Neural cell (in vitro differentiated cells): ENCODE data around the gene PLPP1. TPM values are rescaled to one million over a fixed set of nuclear protein-coding genes. Genes with fewer than 3 reads are reported as not detected.

Source experiments
- H2AFZ ChIP-seq: fragments of 200-600, 300-800 bp; sonication (generic), shearing (Covaris generic); 2 replicates; pipeline ENCODE4 v1.6.0; 2014; ENCODE audit warnings: low read depth, mild to moderate bottlenecking, antibody characterized with exemption, low read length, moderate library complexity
- H3F3A ChIP-seq: fragments of 200-600 bp; shearing (Covaris generic); 2 replicates; pipeline ENCODE4 v1.6.1; 2016; ENCODE audit warnings: mild to moderate bottlenecking, moderate library complexity, mixed read lengths, antibody characterized with exemption, low read length; ENCODE audit not compliant: insufficient read depth, poor library complexity, severe bottlenecking
- H3K27ac ChIP-seq: fragments of 200-600, 300-800 bp; sonication (generic), shearing (Covaris generic); 2 replicates; pipeline ENCODE4 v1.5.1; 2014; ENCODE audit warnings: mild to moderate bottlenecking, low read length, moderate library complexity
- H3K27me3 ChIP-seq: fragments of 300-800, 200-600 bp; sonication (generic), shearing (Covaris generic); 2 replicates; pipeline ENCODE4 v1.6.0; 2014; ENCODE audit warnings: mild to moderate bottlenecking, low read depth, low read length, moderate library complexity; ENCODE audit not compliant: insufficient read depth
- H3K36me3 ChIP-seq: fragments of 300-800, 200-600 bp; sonication (generic), shearing (Covaris generic); 2 replicates; pipeline ENCODE4 v1.5.1; 2014; ENCODE audit warnings: mild to moderate bottlenecking, antibody characterized with exemption, low read length, moderate library complexity; ENCODE audit not compliant: insufficient read depth
- H3K4me2 ChIP-seq: fragments of 300-800, 200-600 bp; sonication (generic), shearing (Covaris generic); 2 replicates; pipeline ENCODE4 v1.6.0; 2014; ENCODE audit warnings: mild to moderate bottlenecking, low read length
- H3K4me3 ChIP-seq: fragments of 300-800, 200-600 bp; sonication (generic), shearing (Covaris generic); 2 replicates; pipeline ENCODE4 v1.5.1; 2014; ENCODE audit warnings: mild to moderate bottlenecking, low read length, moderate library complexity
- H3K79me2 ChIP-seq: fragments of 200-600 bp; shearing (Covaris generic); replicated peaks from 2 replicates; pipeline ENCODE4 v1.6.0; 2014; ENCODE audit warnings: mild to moderate bottlenecking, low read length, moderate library complexity; ENCODE audit not compliant: insufficient read depth
- H3K9ac ChIP-seq: fragments of 300-800, 200-600 bp; sonication (generic), shearing (Covaris generic); 2 replicates; pipeline ENCODE4 v1.6.1; 2016; ENCODE audit warnings: mild to moderate bottlenecking, low read length, mixed read lengths
- H3K9me2 ChIP-seq: fragments of 200-600 bp; shearing (Covaris generic); 2 replicates; pipeline ENCODE4 v1.6.1; 2016; ENCODE audit warnings: mild to moderate bottlenecking, low read length, mixed read lengths; ENCODE audit not compliant: insufficient read depth
- H3K9me3 ChIP-seq: fragments of 200-600, 300-800 bp; sonication (generic), shearing (Covaris generic); 2 replicates; pipeline ENCODE4 v1.6.1; 2016; ENCODE audit warnings: mild to moderate bottlenecking, mixed run types, low read length, moderate library complexity, mixed read lengths
- H4K20me1 ChIP-seq: fragments of 200-600 bp; shearing (Covaris generic); 2 replicates; pipeline ENCODE4 v1.6.1; 2016; ENCODE audit warnings: mild to moderate bottlenecking, mixed run types; ENCODE audit not compliant: insufficient read depth
- CTCF ChIP-seq: fragments of 450-650 bp; IDR thresholded peaks from 2 replicates; pipeline ENCODE4 v1.5.1; 2014; ENCODE audit warnings: antibody characterized with exemption, mild to moderate bottlenecking, moderate library complexity; ENCODE audit not compliant: poor library complexity, severe bottlenecking
- EP300 ChIP-seq: fragments of 450-650 bp; conservative IDR thresholded peaks from 2 replicates; pipeline ENCODE4 v1.6.1; 2014; ENCODE audit warnings: antibody characterized with exemption, mild to moderate bottlenecking, moderate library complexity; ENCODE audit not compliant: poor library complexity, severe bottlenecking
- EZH2 ChIP-seq: fragments of 200-600, 300-800 bp; shearing (Covaris generic), sonication (generic); IDR thresholded peaks from 2 replicates; pipeline ENCODE4 v1.6.1; 2014; ENCODE audit warnings: antibody characterized with exemption, low read length, borderline replicate concordance, mild to moderate bottlenecking; ENCODE audit not compliant: insufficient read depth, poor library complexity, severe bottlenecking
- MXI1 ChIP-seq: fragments of 450-650 bp; conservative IDR thresholded peaks from 2 replicates; pipeline ENCODE4 v1.6.1; 2014; ENCODE audit warnings: antibody characterized with exemption, mild to moderate bottlenecking; ENCODE audit not compliant: poor library complexity, severe bottlenecking
- POLR2AphosphoS5 ChIP-seq: IDR thresholded peaks from 2 replicates; pipeline ENCODE4 v1.6.1; 2012
- RAD21 ChIP-seq: fragments of 450-650 bp; conservative IDR thresholded peaks from 2 replicates; pipeline ENCODE4 v1.6.1; 2014; ENCODE audit warnings: antibody characterized with exemption, mild to moderate bottlenecking, moderate library complexity
- SMC3 ChIP-seq: fragments of 450-650 bp; conservative IDR thresholded peaks from 2 replicates; pipeline ENCODE4 v1.6.1; 2014; ENCODE audit warnings: antibody characterized with exemption, mild to moderate bottlenecking, moderate library complexity; ENCODE audit not compliant: poor library complexity
- TAF1 ChIP-seq: IDR thresholded peaks from 2 replicates; pipeline ENCODE4 v1.6.1; 2012; ENCODE audit warnings: low read depth
- polyA plus RNA-seq: library from polyadenylated mRNA; depleted of rRNA; stranded (reverse); fragments of >200 nt; gene quantifications from 2 replicates; pipeline ENCODE4 v1.2.3, GENCODE V29; 2014
- TF ChIP-seq, protein P1 (sequence below): IDR thresholded peaks from 2 replicates; pipeline ENCODE4 v1.6.1; 2012; ENCODE audit warnings: borderline replicate concordance

Gene PLPP1
- polyA plus RNA-seq, 1 donor from 2014 or later = 33.9 TPM

DNA sequence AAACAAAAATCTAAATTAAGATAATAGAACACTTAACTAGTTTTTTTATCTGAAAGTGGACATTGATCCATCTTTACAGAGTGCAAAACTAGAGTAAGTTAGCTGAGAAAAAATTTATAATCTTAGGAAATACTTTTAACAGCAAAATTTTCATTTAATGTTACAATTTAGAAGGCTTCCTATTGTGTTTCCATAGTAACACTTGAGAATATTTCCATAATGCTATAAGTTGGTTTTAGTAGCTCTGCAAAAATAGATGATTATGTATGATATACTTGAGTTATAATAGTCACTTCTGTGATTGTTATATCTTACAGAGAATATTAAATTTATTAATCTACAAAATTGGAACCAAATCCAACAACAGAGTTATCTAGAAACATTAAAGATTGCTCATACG lies 148.4 kb downstream of the PLPP1 start:
- no peaks in the 10 kb centered on the region for H3K79me2 ChIP-seq
- no peak overlapping the region for H2AFZ ChIP-seq
- no peak overlapping the region for H3K4me3 ChIP-seq
- H3K9me2 ChIP-seq = no peaks in the 10 kb centered on the region
- H3K27ac ChIP-seq = no peak overlapping the region
- H3K4me2 ChIP-seq = no peak overlapping the region
- peaks cover under 1% of the 10 kb centered on the region for H3K36me3 ChIP-seq
- no peak overlapping the region for H3K9ac ChIP-seq
- TF ChIP-seq POLR2AphosphoS5 = no peak
- no peak for TF ChIP-seq CTCF
- TF ChIP-seq EP300 = no peak
- no peak for TF ChIP-seq TAF1
- no peak for TF ChIP-seq RAD21
- no peak for TF ChIP-seq MXI1
- no peak for TF ChIP-seq SMC3
- TF ChIP-seq, protein P1, sequence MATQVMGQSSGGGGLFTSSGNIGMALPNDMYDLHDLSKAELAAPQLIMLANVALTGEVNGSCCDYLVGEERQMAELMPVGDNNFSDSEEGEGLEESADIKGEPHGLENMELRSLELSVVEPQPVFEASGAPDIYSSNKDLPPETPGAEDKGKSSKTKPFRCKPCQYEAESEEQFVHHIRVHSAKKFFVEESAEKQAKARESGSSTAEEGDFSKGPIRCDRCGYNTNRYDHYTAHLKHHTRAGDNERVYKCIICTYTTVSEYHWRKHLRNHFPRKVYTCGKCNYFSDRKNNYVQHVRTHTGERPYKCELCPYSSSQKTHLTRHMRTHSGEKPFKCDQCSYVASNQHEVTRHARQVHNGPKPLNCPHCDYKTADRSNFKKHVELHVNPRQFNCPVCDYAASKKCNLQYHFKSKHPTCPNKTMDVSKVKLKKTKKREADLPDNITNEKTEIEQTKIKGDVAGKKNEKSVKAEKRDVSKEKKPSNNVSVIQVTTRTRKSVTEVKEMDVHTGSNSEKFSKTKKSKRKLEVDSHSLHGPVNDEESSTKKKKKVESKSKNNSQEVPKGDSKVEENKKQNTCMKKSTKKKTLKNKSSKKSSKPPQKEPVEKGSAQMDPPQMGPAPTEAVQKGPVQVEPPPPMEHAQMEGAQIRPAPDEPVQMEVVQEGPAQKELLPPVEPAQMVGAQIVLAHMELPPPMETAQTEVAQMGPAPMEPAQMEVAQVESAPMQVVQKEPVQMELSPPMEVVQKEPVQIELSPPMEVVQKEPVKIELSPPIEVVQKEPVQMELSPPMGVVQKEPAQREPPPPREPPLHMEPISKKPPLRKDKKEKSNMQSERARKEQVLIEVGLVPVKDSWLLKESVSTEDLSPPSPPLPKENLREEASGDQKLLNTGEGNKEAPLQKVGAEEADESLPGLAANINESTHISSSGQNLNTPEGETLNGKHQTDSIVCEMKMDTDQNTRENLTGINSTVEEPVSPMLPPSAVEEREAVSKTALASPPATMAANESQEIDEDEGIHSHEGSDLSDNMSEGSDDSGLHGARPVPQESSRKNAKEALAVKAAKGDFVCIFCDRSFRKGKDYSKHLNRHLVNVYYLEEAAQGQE = no peak
- no peak for TF ChIP-seq EZH2
- H4K20me1 ChIP-seq = no peaks in the 10 kb centered on the region
- no peaks in the 10 kb centered on the region for H3K9me3 ChIP-seq
- no peaks in the 10 kb centered on the region for H3K27me3 ChIP-seq
- H3F3A ChIP-seq = no peaks in the 10 kb centered on the region

GRCh38 chr5:55385846-55386245 lies 148.9 kb downstream of the PLPP1 start:
- no peaks in the 10 kb centered on the region for H3K9me3 ChIP-seq
- TF ChIP-seq SMC3 (no peak), CTCF (no peak), EP300 (no peak), EZH2 (no peak), MXI1 (no peak), TAF1 (no peak), POLR2AphosphoS5 (no peak), RAD21 (no peak)
- TF ChIP-seq, protein P1 = no peak

More at GRCh38 chr5:55385846-55386245, 148.9 kb downstream of the PLPP1 start:
- no peaks in the 10 kb centered on the region for H3K79me2 ChIP-seq
- no peaks in the 10 kb centered on the region for H3F3A ChIP-seq
- no peak overlapping the region for H3K4me3 ChIP-seq
- H3K27ac ChIP-seq = no peak overlapping the region
- no peaks in the 10 kb centered on the region for H3K27me3 ChIP-seq
- no peak overlapping the region for H3K4me2 ChIP-seq
- H2AFZ ChIP-seq = no peak overlapping the region
- no peaks in the 10 kb centered on the region for H3K36me3 ChIP-seq
- H3K9me2 ChIP-seq = no peaks in the 10 kb centered on the region
- no peak overlapping the region for H3K9ac ChIP-seq
- H4K20me1 ChIP-seq = no peaks in the 10 kb centered on the region
